HG02943 (cell line): Measurements from ENCODE around the gene SEC22A.

ENCODE experiments used
- ATAC-seq: cut with Tn5 transposase; IDR thresholded peaks from one replicate; pipeline ENCODE4 v1.9.1; 2021; ENCODE audit warnings: mild to moderate bottlenecking, low read depth, moderate library complexity; ENCODE audit not compliant: unreplicated experiment

Gene SEC22A

GRCh38 chr3:123262226-123262625 lies 60.5 kb downstream of the SEC22A start:
- no peak for ATAC-seq

- ATAC-seq = no peak
Measured at GRCh38 chr3:123262868-123263267, 61.1 kb downstream of the SEC22A start.

- ATAC-seq = no peak
Measured at GRCh38 chr3:123263941-123264340, 62.2 kb downstream of the SEC22A start.

- no peak for ATAC-seq
Measured at GRCh38 chr3:123267821-123268220, 66.1 kb downstream of the SEC22A start.

- no peak for ATAC-seq
Measured at GRCh38 chr3:123270818-123271217, 69.1 kb downstream of the SEC22A start.

- no peak for ATAC-seq
Measured at GRCh38 chr3:123271466-123272159, 69.9 kb downstream of the SEC22A start.

GRCh38 chr3:123272547-123272946 lies 70.8 kb downstream of the SEC22A start:
- no peak for ATAC-seq

- ATAC-seq = no peak
Measured at GRCh38 chr3:123275691-123276090, 73.9 kb downstream of the SEC22A start.

- no peak for ATAC-seq
Measured at GRCh38 chr3:123276346-123277006, 74.7 kb downstream of the SEC22A start.

- no peak for ATAC-seq
Measured at GRCh38 chr3:123277106-123277505, 75.4 kb downstream of the SEC22A start.

GRCh38 chr3:123278446-123278845 lies 76.7 kb downstream of the SEC22A start:
- no peak for ATAC-seq

- no peak for ATAC-seq
Measured at GRCh38 chr3:123279121-123279520, 77.4 kb downstream of the SEC22A start.

- ATAC-seq = no peak
Measured at GRCh38 chr3:123281406-123281805, 79.7 kb downstream of the SEC22A start.

GRCh38 chr3:123281929-123282328 lies 80.2 kb downstream of the SEC22A start:
- no peak for ATAC-seq

- no peak for ATAC-seq
Measured at GRCh38 chr3:123282461-123282860, 80.7 kb downstream of the SEC22A start.

- no peak for ATAC-seq
Measured at GRCh38 chr3:123283074-123283473, 81.3 kb downstream of the SEC22A start.

GRCh38 chr3:123283657-123284398 lies 82.1 kb downstream of the SEC22A start:
- no peak for ATAC-seq

GRCh38 chr3:123284399-123285010 lies 82.8 kb downstream of the SEC22A start:
- no peak for ATAC-seq

GRCh38 chr3:123285066-123285465 lies 83.3 kb downstream of the SEC22A start:
- no peak for ATAC-seq

GRCh38 chr3:123285479-123285878 lies 83.7 kb downstream of the SEC22A start:
- no peak for ATAC-seq

- ATAC-seq = no peak
Measured at GRCh38 chr3:123285931-123286307, 84.2 kb downstream of the SEC22A start.
